HepG2 (cell line): Measurements from ENCODE around the gene ZNF281. TPM values are rescaled to one million over a fixed set of nuclear protein-coding genes. Genes with fewer than 3 reads are reported as not detected.

ENCODE experiments used
- DNMT3B ChIP-seq: conservative IDR thresholded peaks from 2 replicates; pipeline ENCODE4 v1.6.1; 2016; ENCODE audit warnings: missing biosample characterization, control low read depth
- ETV5 ChIP-seq: IDR thresholded peaks from 2 replicates; pipeline ENCODE4 v1.6.1; 2018; ENCODE audit warnings: missing biosample characterization, missing genetic modification reagents, inconsistent platforms, borderline replicate concordance
- IKZF4 ChIP-seq: sonication (generic); formaldehyde crosslinking; IDR thresholded peaks from 2 replicates; pipeline ENCODE4 v1.5.1; 2020; ENCODE audit warnings: borderline replicate concordance, mild to moderate bottlenecking, low read depth, missing genetic modification reagents; ENCODE audit errors: not compliant biosample characterization
- ZNF33B ChIP-seq: sonication (generic); formaldehyde crosslinking; IDR thresholded peaks from 2 replicates; pipeline ENCODE4 v1.5.1; 2020; ENCODE audit warnings: mild to moderate bottlenecking, missing genetic modification reagents
- ZNF510 ChIP-seq: sonication (generic); formaldehyde crosslinking; IDR thresholded peaks from 2 replicates; pipeline ENCODE4 v1.4.0; 2020; ENCODE audit warnings: low read depth, mild to moderate bottlenecking, missing genetic modification reagents
- ZNF543 ChIP-seq: sonication (generic); formaldehyde crosslinking; IDR thresholded peaks from 2 replicates; pipeline ENCODE4 v1.4.0; 2020; ENCODE audit warnings: mild to moderate bottlenecking, missing genetic modification reagents
- ZNF615 ChIP-seq: sonication (generic); formaldehyde crosslinking; IDR thresholded peaks from 2 replicates; pipeline ENCODE4 v1.5.0; 2020; ENCODE audit warnings: mild to moderate bottlenecking, missing genetic modification reagents, borderline replicate concordance
- polyA plus RNA-seq, 8 experiments: library from polyadenylated mRNA; depleted of rRNA in 3 of 8; stranded (reverse) in 7 of 8; unstranded in 1 of 8; fragments of >200 nt; fragmentation: Illumina TruSeq in 4 of 8; extraction: Trizol in 4 of 8; gene quantifications; 2 replicates each; pipeline versions ENCODE4 v1.2.1 to v1.2.3, GENCODE V29; 2011 to 2016; ENCODE audit warnings: low read depth in 4 of 8, missing spikeins in 1 of 8, mixed read lengths in 1 of 8; ENCODE audit not compliant: insufficient read depth in 1 of 8
- total RNA-seq, 5 experiments: library from RNA; depleted of rRNA; stranded (reverse); fragments of >200 nt; fragmentation: Illumina TruSeq; extraction: Trizol; gene quantifications; 2 replicates each; pipeline ENCODE4 v1.2.3, GENCODE V29; 2016; ENCODE audit warnings: low read depth in 1 of 5
- TF ChIP-seq, protein P1 (sequence below): sonication (generic); formaldehyde crosslinking; IDR thresholded peaks from 2 replicates; pipeline ENCODE4 v1.4.0; 2020; ENCODE audit warnings: missing genetic modification reagents
- TF ChIP-seq, protein P2 (sequence below): sonication (generic); formaldehyde crosslinking; IDR thresholded peaks from 2 replicates; pipeline ENCODE4 v1.5.0; 2020; ENCODE audit warnings: mild to moderate bottlenecking, missing genetic modification reagents, borderline replicate concordance
- TF ChIP-seq, protein P3 (sequence below): fragments of 450-650 bp; IDR thresholded peaks from 2 replicates; pipeline ENCODE4 v1.6.1; 2017; ENCODE audit warnings: mild to moderate bottlenecking

ZNF281 gene
- total and polyA plus RNA-seq, 2 of the 13 experiments (the other 11 are each of a cell fraction or from before 2014, with no cell fraction given) = 7.7 to 20.6 TPM

DNA sequence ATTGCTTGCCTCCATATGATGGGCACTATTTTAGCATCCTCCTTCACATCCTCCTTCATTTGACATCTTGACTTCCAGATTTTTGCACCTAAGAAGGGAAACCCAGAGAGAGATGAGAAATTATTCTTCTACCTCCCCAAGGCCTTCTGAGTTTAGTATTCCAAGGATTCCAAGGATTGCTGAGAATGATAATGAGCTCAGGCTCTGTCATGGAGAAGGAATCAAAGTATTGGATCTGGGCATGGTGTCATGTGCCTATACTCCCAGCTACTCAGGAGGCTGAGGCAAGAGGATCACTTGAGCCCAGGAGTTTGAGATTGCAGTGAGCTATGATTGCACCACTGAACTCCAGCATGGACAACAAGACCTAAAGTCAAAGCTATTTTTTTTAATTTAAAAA, 26.6 kb upstream of the ZNF281 start (continued):
- TF ChIP-seq, protein P1, sequence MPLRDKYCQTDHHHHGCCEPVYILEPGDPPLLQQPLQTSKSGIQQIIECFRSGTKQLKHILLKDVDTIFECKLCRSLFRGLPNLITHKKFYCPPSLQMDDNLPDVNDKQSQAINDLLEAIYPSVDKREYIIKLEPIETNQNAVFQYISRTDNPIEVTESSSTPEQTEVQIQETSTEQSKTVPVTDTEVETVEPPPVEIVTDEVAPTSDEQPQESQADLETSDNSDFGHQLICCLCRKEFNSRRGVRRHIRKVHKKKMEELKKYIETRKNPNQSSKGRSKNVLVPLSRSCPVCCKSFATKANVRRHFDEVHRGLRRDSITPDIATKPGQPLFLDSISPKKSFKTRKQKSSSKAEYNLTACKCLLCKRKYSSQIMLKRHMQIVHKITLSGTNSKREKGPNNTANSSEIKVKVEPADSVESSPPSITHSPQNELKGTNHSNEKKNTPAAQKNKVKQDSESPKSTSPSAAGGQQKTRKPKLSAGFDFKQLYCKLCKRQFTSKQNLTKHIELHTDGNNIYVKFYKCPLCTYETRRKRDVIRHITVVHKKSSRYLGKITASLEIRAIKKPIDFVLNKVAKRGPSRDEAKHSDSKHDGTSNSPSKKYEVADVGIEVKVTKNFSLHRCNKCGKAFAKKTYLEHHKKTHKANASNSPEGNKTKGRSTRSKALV = no peak
- no peak for TF ChIP-seq ETV5 (CRISPR knock-in tag)
- TF ChIP-seq IKZF4 (CRISPR knock-in tag) = no peak
- TF ChIP-seq DNMT3B (CRISPR knock-in tag) = no peak
- no peak for TF ChIP-seq ZNF510 (CRISPR knock-in tag)
- no peak for TF ChIP-seq ZNF543
- TF ChIP-seq ZNF33B (CRISPR knock-in tag) = no peak
- TF ChIP-seq, protein P2, sequence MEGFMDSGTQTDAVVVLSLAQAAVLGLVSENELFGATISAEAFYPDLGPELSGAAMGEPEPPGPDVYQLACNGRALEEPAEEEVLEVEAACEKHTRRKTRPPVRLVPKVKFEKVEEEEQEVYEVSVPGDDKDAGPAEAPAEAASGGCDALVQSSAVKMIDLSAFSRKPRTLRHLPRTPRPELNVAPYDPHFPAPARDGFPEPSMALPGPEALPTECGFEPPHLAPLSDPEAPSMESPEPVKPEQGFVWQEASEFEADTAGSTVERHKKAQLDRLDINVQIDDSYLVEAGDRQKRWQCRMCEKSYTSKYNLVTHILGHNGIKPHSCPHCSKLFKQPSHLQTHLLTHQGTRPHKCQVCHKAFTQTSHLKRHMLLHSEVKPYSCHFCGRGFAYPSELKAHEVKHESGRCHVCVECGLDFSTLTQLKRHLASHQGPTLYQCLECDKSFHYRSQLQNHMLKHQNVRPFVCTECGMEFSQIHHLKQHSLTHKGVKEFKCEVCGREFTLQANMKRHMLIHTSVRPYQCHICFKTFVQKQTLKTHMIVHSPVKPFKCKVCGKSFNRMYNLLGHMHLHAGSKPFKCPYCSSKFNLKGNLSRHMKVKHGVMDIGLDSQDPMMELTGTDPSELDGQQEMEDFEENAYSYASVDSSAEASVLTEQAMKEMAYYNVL (CRISPR knock-in tag) = no peak
- TF ChIP-seq, protein P3, sequence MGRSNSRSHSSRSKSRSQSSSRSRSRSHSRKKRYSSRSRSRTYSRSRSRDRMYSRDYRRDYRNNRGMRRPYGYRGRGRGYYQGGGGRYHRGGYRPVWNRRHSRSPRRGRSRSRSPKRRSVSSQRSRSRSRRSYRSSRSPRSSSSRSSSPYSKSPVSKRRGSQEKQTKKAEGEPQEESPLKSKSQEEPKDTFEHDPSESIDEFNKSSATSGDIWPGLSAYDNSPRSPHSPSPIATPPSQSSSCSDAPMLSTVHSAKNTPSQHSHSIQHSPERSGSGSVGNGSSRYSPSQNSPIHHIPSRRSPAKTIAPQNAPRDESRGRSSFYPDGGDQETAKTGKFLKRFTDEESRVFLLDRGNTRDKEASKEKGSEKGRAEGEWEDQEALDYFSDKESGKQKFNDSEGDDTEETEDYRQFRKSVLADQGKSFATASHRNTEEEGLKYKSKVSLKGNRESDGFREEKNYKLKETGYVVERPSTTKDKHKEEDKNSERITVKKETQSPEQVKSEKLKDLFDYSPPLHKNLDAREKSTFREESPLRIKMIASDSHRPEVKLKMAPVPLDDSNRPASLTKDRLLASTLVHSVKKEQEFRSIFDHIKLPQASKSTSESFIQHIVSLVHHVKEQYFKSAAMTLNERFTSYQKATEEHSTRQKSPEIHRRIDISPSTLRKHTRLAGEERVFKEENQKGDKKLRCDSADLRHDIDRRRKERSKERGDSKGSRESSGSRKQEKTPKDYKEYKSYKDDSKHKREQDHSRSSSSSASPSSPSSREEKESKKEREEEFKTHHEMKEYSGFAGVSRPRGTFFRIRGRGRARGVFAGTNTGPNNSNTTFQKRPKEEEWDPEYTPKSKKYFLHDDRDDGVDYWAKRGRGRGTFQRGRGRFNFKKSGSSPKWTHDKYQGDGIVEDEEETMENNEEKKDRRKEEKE = no peak
- TF ChIP-seq ZNF615 (CRISPR knock-in tag) = no peak
